Transverse colon (tissue), 4 donors: ENCODE measurements around the gene SFRP4. TPM values are rescaled to one million over a fixed set of nuclear protein-coding genes. Genes with fewer than 3 reads are reported as not detected.

ENCODE experiments used
- DNase-seq: peaks from one replicate; pipeline ENCODE4 v3.0.0-alpha.2; 2019
- H3K27ac ChIP-seq, 4 donors: fragments of 200-600 bp; sonication (generic); 2 replicates each; pipeline ENCODE4 v1.5.1; 2016 to 2018; ENCODE audit warnings: inconsistent platforms in 4 of 4
- H3K27me3 ChIP-seq: fragments of 200-600 bp; sonication (generic); 2 replicates; pipeline ENCODE4 v1.5.1; 2017; ENCODE audit warnings: inconsistent platforms
- H3K36me3 ChIP-seq, 4 donors: fragments of 200-600 bp; sonication (generic); 2 replicates each; pipeline ENCODE4 v1.5.1; 2017 to 2019; ENCODE audit warnings: inconsistent platforms in 4 of 4
- H3K4me1 ChIP-seq, 4 donors: fragments of 200-600 bp; sonication (generic); 2 replicates each; pipeline ENCODE4 v1.5.1; 2017 to 2020; ENCODE audit warnings: inconsistent platforms in 4 of 4
- H3K4me3 ChIP-seq, 4 donors: fragments of 200-600 bp; sonication (generic); 1 replicate in 1 of 4; 2 replicates in 3 of 4; pipeline versions ENCODE4 v1.5.1 to v1.6.1; 2017 to 2019; ENCODE audit warnings: inconsistent platforms in 4 of 4
- H3K9me3 ChIP-seq, 2 donors: fragments of 200-600 bp; sonication (generic); 2 replicates each; pipeline ENCODE4 v1.5.1; 2017 to 2019; ENCODE audit warnings: inconsistent platforms in 2 of 2
- CTCF ChIP-seq, 5 experiments: fragments of 200-600 bp in 3 of 5; fragments of 450-650 bp in 2 of 5; sonication (generic) in 3 of 5; IDR thresholded peaks; 1 replicate in 2 of 5; 2 replicates in 3 of 5; pipeline ENCODE4 v1.5.1; 2016 to 2017; ENCODE audit warnings: antibody characterized with exemption in 5 of 5, inconsistent platforms in 3 of 5, mild to moderate bottlenecking in 2 of 5, moderate library complexity in 1 of 5
- EP300 ChIP-seq: sonication (generic); formaldehyde crosslinking; IDR thresholded peaks from one replicate; pipeline ENCODE4 v1.6.1; 2017; ENCODE audit warnings: antibody characterized with exemption, low read depth
- POLR2A ChIP-seq: fragments of 450-650 bp; IDR thresholded peaks from one replicate; pipeline ENCODE4 v1.6.1; 2016; ENCODE audit warnings: antibody characterized with exemption, mild to moderate bottlenecking, moderate library complexity
- POLR2AphosphoS5 ChIP-seq, 3 donors: sonication (generic); formaldehyde crosslinking; IDR thresholded peaks; one replicate each; pipeline ENCODE4 v1.6.1; 2016; ENCODE audit warnings: antibody characterized with exemption in 3 of 3
- WGBS, 2 donors: methylation state at CpG; one replicate each; pipeline ENCODE4 v1.1.5; 2018; ENCODE audit warnings: low coverage in 1 of 2; 5-methylcytosine and 5-hydroxymethylcytosine counted together
- in situ Hi-C, 4 donors: fragments of 200-750 bp; cut with MboI; loops; one replicate each; pipeline versions ENCODE4 v1.15.0 to v1.15.1; 2017; ENCODE audit warnings: low sequenced_read_pairs in 3 of 4, low pct_ligation_motif_present in 1 of 4, low pct_unique_long_range_greater_than_20kb in 1 of 4
- intact Hi-C: fragments of 100-400 bp; cut with DNase I; formaldehyde crosslinking; loops from one replicate; pipeline ENCODE4 v1.15.1; 2023; ENCODE audit warnings: low total_unique reads
- total RNA-seq, 4 donors: library from RNA; depleted of rRNA; stranded (reverse); fragments of >200 nt; gene quantifications; one replicate each; pipeline ENCODE4 v1.1.0, GENCODE V29; 2016

The SFRP4 gene
- total RNA-seq, 4 donors from 2014 or later = 0.41 to 1.8 (median 0.64) TPM; not detected in 1

- in situ Hi-C loops (no loop called here), intact Hi-C loops (no loop called here)
- DNase-seq = no peak
- peaks cover 0 to 6% (median 0%) of the 10 kb centered on the region in 4 donors for H3K4me1 ChIP-seq
- TF ChIP-seq EP300 (no peak), POLR2A (no peak)
- 60 to 69% methylated on average over 1 to 5 of the region's 5 CpGs for WGBS, 2 donors
- H3K36me3 ChIP-seq = no peaks in the 10 kb centered on the region
- no peak overlapping the region for H3K4me3 ChIP-seq
- H3K27me3 ChIP-seq = no peaks in the 10 kb centered on the region
- peaks cover 0 to 6% of the 10 kb centered on the region in 2 donors for H3K9me3 ChIP-seq
- no peak overlapping the region for H3K27ac ChIP-seq
These were observed 13.8 kb upstream of the SFRP4 start for GRCh38 chr7:37930226-37930948.

GRCh38 chr7:37928878-37929277 lies 12.3 kb upstream of the SFRP4 start:
- intact Hi-C loops (no loop called here), in situ Hi-C loops (no loop called here)
- TF ChIP-seq EP300 (no peak), POLR2A (no peak), POLR2AphosphoS5 (IDR thresholded peaks at IDR 0.05) (no peak), CTCF (IDR thresholded peaks at IDR 0.05) (no peak)
- 69 to 90% methylated on average over 3 to 4 of the region's 4 CpGs for WGBS, 2 donors
- peaks cover 0 to 8% of the 10 kb centered on the region in 2 donors for H3K9me3 ChIP-seq
- H3K4me1 ChIP-seq = peaks cover 0 to 6% (median 0%) of the 10 kb centered on the region in 4 donors
- H3K4me3 ChIP-seq = no peak overlapping the region
- H3K36me3 ChIP-seq = no peaks in the 10 kb centered on the region
- H3K27ac ChIP-seq = no peak overlapping the region
- no peaks in the 10 kb centered on the region for H3K27me3 ChIP-seq
- no peak for DNase-seq

- 52 to 88% methylated on average over 2 of the region's 2 CpGs for WGBS, 2 donors
- intact Hi-C loops (no loop called here), in situ Hi-C loops (no loop called here)
- H3K36me3 ChIP-seq = no peaks in the 10 kb centered on the region
- H3K27ac ChIP-seq = no peak overlapping the region
- H3K4me3 ChIP-seq = no peak overlapping the region
- no peak for DNase-seq
- peaks cover 0 to 8% of the 10 kb centered on the region in 2 donors for H3K9me3 ChIP-seq
- TF ChIP-seq EP300 (no peak), CTCF (IDR thresholded peaks at IDR 0.05) (no peak), POLR2A (no peak), POLR2AphosphoS5 (IDR thresholded peaks at IDR 0.05) (no peak)
- H3K4me1 ChIP-seq = peaks cover 0 to 6% (median 0%) of the 10 kb centered on the region in 4 donors
- H3K27me3 ChIP-seq = no peaks in the 10 kb centered on the region
These were observed 11.3 kb upstream of the SFRP4 start for GRCh38 chr7:37927773-37928444.

- H3K36me3 ChIP-seq = no peaks in the 10 kb centered on the region
- H3K27ac ChIP-seq = no peak overlapping the region
- 92 to 100% methylated on average over 1 of the region's 1 CpG for WGBS, 2 donors
- TF ChIP-seq POLR2AphosphoS5 (IDR thresholded peaks at IDR 0.05) (no peak), CTCF (IDR thresholded peaks at IDR 0.05) (no peak), EP300 (no peak), POLR2A (no peak)
- H3K4me3 ChIP-seq = no peak overlapping the region
- in situ Hi-C loops = no loop called here
- DNase-seq = no peak
- intact Hi-C loops = no loop called here
- H3K9me3 ChIP-seq = peaks cover 0 to 8% of the 10 kb centered on the region in 2 donors
- H3K27me3 ChIP-seq = no peaks in the 10 kb centered on the region
- peaks cover 0 to 15% (median 3%) of the 10 kb centered on the region in 4 donors for H3K4me1 ChIP-seq
These were observed 9.0 kb upstream of the SFRP4 start for GRCh38 chr7:37925620-37926019.
